HG03575 (cell line): ENCODE data around the gene PSMC2.

ENCODE experiments used
- ATAC-seq: cut with Tn5 transposase; IDR thresholded peaks from one replicate; pipeline ENCODE4 v1.9.1; 2021; ENCODE audit not compliant: unreplicated experiment, insufficient number of reproducible peaks, low FRiP score; ENCODE audit errors: extremely low read depth

PSMC2 gene

GRCh38 chr7:103347507-103348267, at the start of gene PSMC2:
Gene PSMC2 (plus strand): TSS chr7:103347643. CDS start chr7:103347712, 69 bp downstream.
- peak; percentile 53 for ATAC-seq

- no peak for ATAC-seq
Measured at GRCh38 chr7:103297837-103298179, 49.6 kb upstream of the PSMC2 start.

- ATAC-seq = no peak
Measured at GRCh38 chr7:103299660-103300059, 47.8 kb upstream of the PSMC2 start.

- ATAC-seq = no peak
Measured at GRCh38 chr7:103301441-103301840, 46.0 kb upstream of the PSMC2 start.

GRCh38 chr7:103307503-103308231, 39.8 kb upstream of the PSMC2 start:
- no peak for ATAC-seq

GRCh38 chr7:103314852-103315251, 32.6 kb upstream of the PSMC2 start:
- ATAC-seq = no peak

- ATAC-seq = no peak
Measured at GRCh38 chr7:103316380-103316941, 31.0 kb upstream of the PSMC2 start.

GRCh38 chr7:103317009-103317408, 30.4 kb upstream of the PSMC2 start:
- ATAC-seq = no peak

GRCh38 chr7:103325744-103326143, 21.7 kb upstream of the PSMC2 start:
- ATAC-seq = no peak

GRCh38 chr7:103336761-103337160, 10.7 kb upstream of the PSMC2 start:
- ATAC-seq = no peak

- ATAC-seq = no peak
Measured at GRCh38 chr7:103338864-103339263, 8.6 kb upstream of the PSMC2 start.

GRCh38 chr7:103341466-103341865, 6.0 kb upstream of the PSMC2 start:
- no peak for ATAC-seq

GRCh38 chr7:103343332-103343731, 4.1 kb upstream of the PSMC2 start:
- ATAC-seq = no peak

- ATAC-seq = no peak
Measured at GRCh38 chr7:103343758-103344452, 3.5 kb upstream of the PSMC2 start.

GRCh38 chr7:103344453-103345149, 2.8 kb upstream of the PSMC2 start, which contains the start of gene DNAJC2:
Gene DNAJC2 (minus strand): TSS chr7:103344767. CDS start chr7:103344622, 145 bp downstream.
- peak; percentile 33 for ATAC-seq

GRCh38 chr7:103346396-103346795, 1.0 kb upstream of the PSMC2 start:
- no peak for ATAC-seq

- ATAC-seq = no peak
Measured at GRCh38 chr7:103348452-103348851, 1.0 kb downstream of the PSMC2 start.

GRCh38 chr7:103348959-103349358, 1.5 kb downstream of the PSMC2 start:
- ATAC-seq = no peak

GRCh38 chr7:103349805-103350204, 2.4 kb downstream of the PSMC2 start:
- no peak for ATAC-seq
